GM12891 (cell line): ENCODE data around the gene KDM4C.

Source experiments
- POLR2A ChIP-seq: IDR thresholded peaks from 2 replicates; pipeline ENCODE4 v1.6.1; 2011; ENCODE audit warnings: low read depth, low read length, control low read depth
- POLR2AphosphoS5 ChIP-seq: IDR thresholded peaks from 2 replicates; pipeline ENCODE4 v1.6.1; 2011; ENCODE audit warnings: low read depth, low read length, control low read depth
- POU2F2 ChIP-seq: IDR thresholded peaks from 2 replicates; pipeline ENCODE4 v1.6.1; 2011; ENCODE audit warnings: low read depth, mild to moderate bottlenecking, control low read depth, low read length, moderate library complexity
- TAF1 ChIP-seq: IDR thresholded peaks from 2 replicates; pipeline ENCODE4 v1.6.1; 2011; ENCODE audit warnings: low read depth, low read length, control low read depth

DNA sequence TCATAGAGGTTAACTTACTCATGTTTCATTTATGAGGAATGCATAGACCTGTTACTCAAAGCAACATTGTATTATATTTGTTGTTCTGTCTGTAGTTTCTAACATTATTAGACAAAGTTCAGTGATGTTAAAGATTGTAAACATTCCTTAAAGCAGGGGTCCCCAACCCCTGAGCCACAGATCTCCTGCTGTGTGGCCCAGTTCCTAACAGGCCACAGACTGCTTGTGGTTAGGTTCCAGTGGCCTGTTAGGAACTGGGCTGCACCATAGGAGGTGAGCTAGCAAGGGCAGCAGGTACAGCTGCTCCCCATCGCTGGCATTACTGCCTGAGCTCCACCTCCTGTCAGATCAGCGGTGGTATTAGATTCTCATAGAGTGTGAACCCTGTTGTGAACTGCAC, 181.1 kb downstream of the KDM4C start:
- TF ChIP-seq POLR2AphosphoS5 (no peak), TAF1 (no peak), POLR2A (no peak), POU2F2 (no peak)
